Measurements from ENCODE around the gene PIEZO2.

GRCh38 chr18:10783941-10784340, 365.4 kb downstream of the PIEZO2 start:
- TF ChIP-seq CTCF (IDR thresholded peaks at IDR 0.05) (no peak), POLR2A (IDR thresholded peaks at IDR 0.05) (no peak)
